GM21381 (cell line): ENCODE results near the gene AMOTL1.
"Not testable (repeated sequence)": the region's sequence is repeated elsewhere in the genome, so short reads cannot be mapped to it uniquely, and the experiment has no call there.

Source experiments
- ATAC-seq: cut with Tn5 transposase; IDR thresholded peaks from one replicate; pipeline ENCODE4 v1.9.1; 2021; ENCODE audit warnings: mild to moderate bottlenecking, moderate library complexity; ENCODE audit not compliant: unreplicated experiment

AMOTL1 gene

GRCh38 chr11:94790661-94791180 lies 22.6 kb downstream of the AMOTL1 start:
- no peak for ATAC-seq

GRCh38 chr11:94791216-94791889 lies 23.2 kb downstream of the AMOTL1 start:
- ATAC-seq = no peak

- ATAC-seq = not testable (repeated sequence)
Measured at GRCh38 chr11:94791942-94792341, 23.8 kb downstream of the AMOTL1 start.

- no peak for ATAC-seq
Measured at GRCh38 chr11:94792451-94792850, 24.3 kb downstream of the AMOTL1 start.

DNA sequence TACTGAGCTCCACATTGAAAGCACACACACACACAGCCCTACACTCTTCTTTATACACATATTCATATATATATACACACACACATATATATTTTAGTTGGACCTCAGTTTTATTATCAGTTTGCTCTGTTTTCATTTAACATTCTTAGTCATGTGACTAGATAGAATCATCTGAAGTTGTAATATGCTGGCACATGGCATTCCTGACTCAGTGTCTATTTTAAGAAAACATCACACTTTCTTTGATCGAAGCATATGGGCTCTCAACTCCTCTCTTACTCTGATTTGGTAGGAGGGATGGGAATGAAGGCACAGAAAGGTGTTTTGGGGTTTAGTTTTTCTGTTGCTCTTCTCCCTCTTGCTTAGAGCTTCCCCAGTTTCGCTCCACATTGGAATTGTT lies 24.8 kb downstream of the AMOTL1 start:
- no peak for ATAC-seq

DNA sequence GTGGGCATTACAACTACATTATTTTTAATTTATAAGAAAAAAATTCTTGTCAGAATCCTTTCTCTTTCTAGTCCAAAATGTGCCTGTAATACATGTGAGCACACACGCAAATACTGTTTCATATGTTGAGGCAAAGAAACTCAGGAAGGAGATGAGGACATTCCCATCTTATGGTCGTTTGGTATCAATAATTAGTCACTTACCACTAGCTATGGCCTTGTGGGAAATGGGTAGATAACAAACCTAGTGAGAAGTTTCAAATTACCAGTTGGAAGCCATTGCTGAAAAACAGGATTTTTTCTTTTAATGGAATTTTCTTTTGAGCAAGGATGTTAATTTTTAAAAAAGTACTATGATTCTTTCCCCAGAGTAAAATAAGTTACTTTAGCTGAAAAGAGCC lies 25.7 kb downstream of the AMOTL1 start:
- ATAC-seq = no peak

DNA sequence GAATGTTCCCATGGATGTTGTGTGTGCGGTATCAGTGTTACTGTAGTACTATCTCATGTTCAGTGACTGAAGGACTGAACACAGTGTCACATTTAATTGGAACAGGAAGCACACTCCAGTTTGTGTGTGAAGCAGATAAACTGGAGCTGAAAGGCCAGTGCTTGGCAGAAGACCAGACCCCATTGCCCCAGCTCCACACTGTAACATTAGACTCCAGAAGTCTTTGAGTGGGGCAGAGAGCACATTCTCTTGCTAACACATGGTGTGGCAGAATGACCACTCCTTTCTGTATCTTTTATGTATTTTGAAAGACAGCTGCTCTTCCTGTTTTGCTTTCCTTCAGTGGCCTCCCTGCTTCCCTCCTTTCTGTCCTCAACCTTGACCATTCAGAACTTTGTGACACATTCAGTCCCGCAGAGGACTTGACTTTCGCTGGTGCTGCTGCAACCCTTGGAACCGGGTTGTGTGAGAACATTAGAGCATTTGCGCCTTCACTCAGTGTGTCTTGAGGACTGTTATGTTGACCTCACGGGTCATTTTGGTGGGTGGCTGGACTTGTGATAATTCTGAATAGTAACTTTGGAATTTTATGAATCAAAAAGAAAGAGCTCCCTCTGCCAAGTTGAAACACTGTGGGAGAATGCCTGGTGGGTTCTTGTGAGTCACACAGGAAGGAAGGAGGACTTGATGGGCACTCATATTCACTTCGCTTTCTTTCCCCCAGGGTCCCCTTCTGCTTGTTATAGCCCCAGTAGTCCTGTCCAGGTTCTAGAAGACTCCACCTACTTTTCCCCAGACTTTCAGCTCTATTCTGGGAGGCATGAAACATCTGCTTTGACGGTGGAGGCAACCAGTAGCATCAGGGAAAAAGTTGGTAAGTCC lies 26.4 kb downstream of the AMOTL1 start:
- no peak for ATAC-seq

- no peak for ATAC-seq
Measured at GRCh38 chr11:94795476-94796189, 27.5 kb downstream of the AMOTL1 start.

DNA sequence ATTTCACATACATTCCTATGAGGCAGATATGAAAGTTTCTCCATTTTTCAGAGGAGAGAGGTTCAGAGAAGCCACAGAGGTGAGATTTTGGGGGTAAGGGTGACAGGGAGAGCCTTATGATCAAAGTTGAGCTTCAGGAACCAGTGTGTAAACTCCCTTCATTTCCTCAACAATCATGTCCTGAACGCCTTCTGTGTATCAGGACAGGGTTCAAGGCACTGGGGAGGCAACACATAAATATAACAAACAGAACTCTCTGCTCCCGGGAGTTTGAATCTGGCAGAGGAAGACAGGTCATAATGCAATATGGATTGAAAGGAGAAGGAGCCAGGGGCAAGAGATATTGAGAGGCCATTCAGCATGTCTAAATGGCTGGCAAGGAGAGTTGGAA lies 28.0 kb downstream of the AMOTL1 start:
- no peak for ATAC-seq

DNA sequence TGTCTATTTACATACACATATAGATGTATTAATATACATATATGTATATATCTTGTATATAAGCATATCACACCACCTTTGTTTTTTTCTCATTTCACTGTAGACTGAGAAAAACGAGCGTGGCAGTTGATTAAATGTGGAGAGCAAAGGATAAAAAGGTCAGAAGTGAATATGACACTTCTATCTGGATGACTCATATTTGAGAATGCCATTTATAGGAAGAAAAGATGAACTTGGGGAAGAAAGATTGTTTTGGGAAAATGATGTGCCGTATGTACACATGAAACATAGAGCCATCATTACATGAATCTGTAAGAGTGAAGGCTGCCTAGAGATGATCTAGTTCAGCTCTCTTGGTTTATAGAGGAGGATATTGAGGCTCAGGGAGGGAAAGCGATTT lies 28.7 kb downstream of the AMOTL1 start:
- ATAC-seq = no peak

GRCh38 chr11:94799726-94800125 lies 31.6 kb downstream of the AMOTL1 start:
- no peak for ATAC-seq

DNA sequence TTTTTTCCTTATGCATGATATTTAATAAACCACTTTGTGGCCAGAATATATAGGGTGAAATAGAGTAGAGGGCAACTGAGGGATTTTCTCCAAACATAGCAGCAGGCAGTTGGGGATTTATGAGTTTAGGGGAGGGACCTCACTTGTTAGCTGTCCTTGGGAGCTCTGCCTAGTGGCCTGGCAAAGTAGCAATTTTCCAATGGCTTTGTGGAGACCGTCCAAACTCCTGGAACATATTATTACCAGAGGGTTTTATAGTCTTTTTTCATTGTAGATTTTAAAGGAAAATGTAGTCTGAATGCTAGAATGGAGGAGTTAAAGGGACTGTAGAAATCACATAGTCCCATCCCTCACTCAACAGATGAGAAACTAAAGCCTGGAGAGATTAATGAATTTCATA lies 32.3 kb downstream of the AMOTL1 start:
- no peak for ATAC-seq

GRCh38 chr11:94801866-94802460 lies 33.8 kb downstream of the AMOTL1 start:
- ATAC-seq = no peak

- no peak for ATAC-seq
Measured at GRCh38 chr11:94802501-94802900, 34.3 kb downstream of the AMOTL1 start.

DNA sequence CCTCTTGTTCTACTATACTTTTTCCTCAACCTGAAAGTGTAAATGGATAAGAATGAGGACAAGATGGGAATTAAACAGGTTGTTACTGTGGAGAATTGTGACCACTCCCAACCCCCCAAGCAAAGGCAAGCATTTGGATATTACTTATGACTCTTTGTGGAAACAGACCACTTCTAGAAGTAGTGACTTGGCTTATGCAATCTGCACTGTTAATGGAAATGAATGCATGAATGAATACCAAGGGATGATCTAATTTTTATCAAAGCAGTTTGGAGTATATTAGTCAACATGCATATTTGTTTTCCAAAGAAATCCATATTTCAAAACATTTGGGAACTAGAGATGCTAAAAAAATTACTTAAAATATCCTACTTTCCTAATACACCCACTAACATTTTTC lies 35.3 kb downstream of the AMOTL1 start:
- no peak for ATAC-seq

DNA sequence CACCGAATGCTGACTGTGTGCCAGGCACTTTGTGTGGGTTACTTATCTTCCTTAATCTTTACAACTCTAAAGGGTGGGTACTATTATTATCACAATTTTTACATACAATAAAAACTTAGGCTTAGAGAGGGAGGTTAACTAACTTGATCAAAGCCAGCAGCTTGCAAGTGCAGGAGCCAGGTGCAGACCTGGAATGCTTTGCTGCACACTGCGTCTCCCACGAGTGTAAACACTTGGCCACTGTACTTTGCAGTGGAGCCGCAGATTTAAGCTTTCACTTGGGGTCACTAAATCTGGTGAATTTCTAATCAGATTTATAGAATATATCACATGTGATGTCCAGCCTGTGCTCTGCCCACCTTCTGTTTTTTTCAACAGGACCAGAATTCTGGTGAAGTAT lies 36.7 kb downstream of the AMOTL1 start:
- ATAC-seq = no peak

DNA sequence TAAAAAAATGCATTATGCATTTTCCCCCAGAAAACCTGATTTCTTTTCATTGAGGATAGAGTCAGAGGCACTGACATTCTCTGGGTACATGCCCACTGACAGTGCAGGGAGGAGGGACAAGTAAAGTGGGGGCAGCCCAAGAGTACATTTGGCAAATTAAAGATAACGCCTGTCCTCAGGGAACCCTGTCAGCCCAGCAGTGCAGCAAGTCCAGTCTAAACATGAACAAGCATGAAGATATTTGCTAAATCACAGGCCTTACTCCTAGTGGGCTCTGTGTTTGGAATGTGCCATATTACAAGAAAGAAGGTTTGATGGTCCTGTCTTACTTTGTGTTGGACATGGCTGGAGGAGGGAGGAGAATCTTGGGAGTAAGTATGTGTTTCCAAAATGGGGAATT lies 37.9 kb downstream of the AMOTL1 start:
- no peak for ATAC-seq

- ATAC-seq = no peak
Measured at GRCh38 chr11:94806419-94806818, 38.3 kb downstream of the AMOTL1 start.

GRCh38 chr11:94809251-94809650 lies 41.1 kb downstream of the AMOTL1 start:
- no peak for ATAC-seq

DNA sequence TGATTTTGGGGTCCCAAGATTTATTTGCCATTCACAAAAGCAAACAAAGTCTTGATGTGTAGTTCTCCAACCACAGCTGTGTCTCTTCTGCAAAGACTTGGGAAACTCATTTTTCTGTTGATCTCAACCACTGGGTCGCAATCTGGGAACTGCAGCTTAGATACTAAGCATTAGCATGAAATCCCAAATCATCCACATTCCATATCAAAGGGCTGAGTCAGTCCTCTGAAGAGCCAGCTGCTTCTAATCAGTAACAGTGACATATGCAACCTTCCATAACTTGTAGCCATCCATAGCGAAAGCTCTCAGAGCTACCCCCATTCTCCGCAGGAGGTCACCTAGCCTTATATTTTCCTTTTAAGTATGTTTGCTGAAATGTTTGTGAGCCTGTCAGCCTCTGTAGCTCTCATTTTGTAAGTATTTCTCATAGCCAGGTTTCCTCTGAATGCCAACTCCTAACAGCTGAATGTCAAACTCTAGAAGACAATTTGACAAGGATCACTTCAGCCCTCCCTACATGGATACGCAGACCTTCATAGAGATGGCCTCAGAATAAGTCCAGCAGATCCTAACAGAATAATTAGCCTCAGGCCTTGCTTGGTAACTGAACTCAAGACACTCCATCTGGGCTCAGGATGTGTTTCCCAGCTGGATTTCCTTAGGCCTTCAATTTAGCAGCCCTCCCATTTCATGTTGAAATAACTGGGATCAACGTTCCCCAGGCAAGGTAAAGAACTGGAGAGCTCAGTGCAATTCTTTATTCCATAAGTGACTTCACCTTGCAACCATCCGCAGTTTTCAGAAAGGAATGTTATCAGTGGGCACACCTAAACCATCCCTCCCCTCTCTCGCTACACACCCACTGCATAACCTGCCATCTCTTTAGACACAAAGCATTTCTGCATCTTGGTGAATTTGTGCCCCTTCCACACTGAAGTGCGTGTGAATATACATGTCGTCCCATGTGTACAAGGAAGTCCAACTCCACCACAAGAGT lies 44.9 kb downstream of the AMOTL1 start:
- ATAC-seq = not testable (repeated sequence)
